Measurements from ENCODE around the gene CFAP221. TPM values are rescaled to one million over a fixed set of nuclear protein-coding genes. Genes with fewer than 3 reads are reported as not detected.

CFAP221 gene
- total RNA-seq, 3 donors from 2014 or later, result 0.98 to 3.5 TPM; not detected in 1

- intact Hi-C loops (cut with DNase I; ENCODE audit: low total_unique reads), result no loop called here
- no peaks in the 10 kb centered on the region for H3K36me3 ChIP-seq
- no peak for TF ChIP-seq CTCF (IDR thresholded peaks at IDR 0.05)
- no peak for TF ChIP-seq POLR2A (IDR thresholded peaks at IDR 0.05)
- TF ChIP-seq POLR2AphosphoS5 (IDR thresholded peaks at IDR 0.05), result no peak
- H3K4me1 ChIP-seq, result no peaks in the 10 kb centered on the region
- peaks cover 0 to 25% of the 10 kb centered on the region in 2 donors for H3K27me3 ChIP-seq
- H3K9me3 ChIP-seq, result no peaks in the 10 kb centered on the region
- no peak overlapping the region for H3K27ac ChIP-seq
- no peak for DNase-seq (ENCODE audit: low spot score in 2 of 2)
- H3K4me3 ChIP-seq, result no peak overlapping the region
Measured at GRCh38 chr2:119519057-119519408, 25.2 kb upstream of the CFAP221 start.

DNA sequence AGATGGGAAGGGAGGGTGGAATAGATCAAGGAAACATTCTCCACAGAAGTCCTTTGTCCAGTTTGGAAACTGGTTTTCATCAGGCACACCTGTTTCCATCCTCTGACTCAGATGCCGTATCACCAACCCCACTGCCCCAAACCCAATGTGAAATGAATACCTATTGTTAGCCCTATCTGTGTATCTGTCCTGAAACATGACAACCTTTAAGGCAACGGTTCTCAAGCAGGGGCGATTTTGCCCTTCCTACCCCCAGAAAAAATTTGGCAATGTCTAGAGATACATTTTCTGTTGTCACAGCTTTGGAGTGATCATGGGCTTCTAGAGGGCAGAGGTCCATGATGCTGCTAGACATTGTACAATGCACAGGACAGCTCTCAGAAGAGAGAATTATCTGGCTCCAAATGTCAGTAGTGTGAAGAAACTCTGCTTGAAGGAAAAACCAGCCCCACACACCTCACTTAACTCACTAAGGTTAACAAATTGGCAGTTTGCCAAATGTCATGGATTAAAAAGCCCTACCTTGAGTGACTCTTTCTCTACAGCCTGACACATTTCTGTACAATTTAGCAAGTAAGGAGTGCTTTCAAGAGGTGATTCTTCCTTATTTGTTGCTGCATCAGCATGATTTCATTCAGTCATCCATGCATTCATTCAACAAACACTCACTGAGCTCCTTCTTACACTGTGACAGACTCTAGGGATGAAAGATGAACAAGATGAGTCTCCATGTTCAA, 23.4 kb upstream of the CFAP221 start:
- Histone ChIP-seq H3K4me3 (no peak overlapping the region), H3K4me1 (no peaks in the 10 kb centered on the region), H3K36me3 (no peaks in the 10 kb centered on the region), H3K27ac (no peak overlapping the region), H3K9me3 (no peaks in the 10 kb centered on the region), H3K27me3 (peaks cover 0 to 43% of the 10 kb centered on the region in 2 donors)
- intact Hi-C loops (cut with DNase I; ENCODE audit: low total_unique reads), result no loop called here
- no peak for DNase-seq (ENCODE audit: low spot score in 2 of 2)
- TF ChIP-seq POLR2A (IDR thresholded peaks at IDR 0.05) (no peak), POLR2AphosphoS5 (IDR thresholded peaks at IDR 0.05) (no peak), CTCF (IDR thresholded peaks at IDR 0.05) (no peak)

DNA sequence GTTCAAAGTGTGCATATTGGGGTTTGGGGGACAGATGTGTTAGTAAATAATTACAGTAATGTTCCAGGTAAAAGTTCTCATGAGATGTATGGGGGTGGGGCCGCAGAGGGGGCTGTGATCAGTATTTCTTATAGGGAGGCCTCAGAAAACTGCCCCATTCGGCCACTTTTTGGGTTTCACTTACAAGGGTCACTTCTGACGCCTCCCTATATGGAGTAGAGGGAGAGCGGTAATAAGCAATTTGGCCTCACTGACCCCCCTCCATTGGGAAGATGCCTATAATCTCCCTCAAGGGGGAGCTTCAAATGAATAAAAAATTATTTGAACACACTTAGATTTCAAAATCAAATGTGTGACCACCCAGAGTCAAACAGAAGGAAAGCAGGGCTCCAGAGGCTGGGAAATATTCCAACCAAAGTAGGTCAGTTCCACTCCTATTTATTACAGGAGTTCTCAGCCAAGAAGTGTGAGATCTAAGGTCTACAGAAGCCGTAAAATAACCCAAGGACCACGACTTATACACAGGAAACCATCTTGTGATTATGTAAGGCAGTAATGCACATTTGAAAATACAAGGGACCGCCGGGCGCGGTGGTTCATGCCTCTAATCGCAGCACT, 22.7 kb upstream of the CFAP221 start:
- Histone ChIP-seq H3K9me3 (no peaks in the 10 kb centered on the region), H3K27ac (no peak overlapping the region), H3K4me1 (no peaks in the 10 kb centered on the region), H3K36me3 (no peaks in the 10 kb centered on the region), H3K4me3 (no peak overlapping the region), H3K27me3 (peaks cover 0 to 46% of the 10 kb centered on the region in 2 donors)
- no peak for DNase-seq (ENCODE audit: low spot score in 2 of 2)
- intact Hi-C loops (cut with DNase I; ENCODE audit: low total_unique reads), result no loop called here
- TF ChIP-seq POLR2A (IDR thresholded peaks at IDR 0.05) (no peak), POLR2AphosphoS5 (IDR thresholded peaks at IDR 0.05) (no peak), CTCF (IDR thresholded peaks at IDR 0.05) (no peak)

DNA sequence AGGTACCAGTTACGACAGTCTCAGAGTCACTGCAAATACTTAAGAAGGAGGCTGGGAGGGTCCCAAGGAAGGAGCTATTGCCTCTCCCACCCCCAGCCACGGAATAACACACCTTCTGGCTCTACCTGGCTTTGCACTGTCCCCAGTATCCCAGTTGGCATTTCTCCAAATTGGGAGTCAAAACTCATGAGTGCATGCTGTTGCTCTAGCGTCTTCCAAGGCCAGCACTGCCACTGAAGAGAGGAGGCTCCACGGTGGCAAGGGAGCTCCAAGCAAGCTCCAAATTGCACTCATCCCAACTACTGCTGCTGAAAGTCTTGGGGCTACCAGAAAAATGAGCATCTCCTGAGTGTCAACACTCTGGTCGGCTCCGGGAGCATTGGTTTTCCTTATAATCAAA, 21.6 kb upstream of the CFAP221 start:
- intact Hi-C loops (cut with DNase I; ENCODE audit: low total_unique reads), result no loop called here
- Histone ChIP-seq H3K36me3 (no peaks in the 10 kb centered on the region), H3K4me3 (no peak overlapping the region), H3K4me1 (no peaks in the 10 kb centered on the region), H3K27ac (no peak overlapping the region), H3K9me3 (no peaks in the 10 kb centered on the region), H3K27me3 (peaks cover 0 to 46% of the 10 kb centered on the region in 2 donors)
- no peak for TF ChIP-seq CTCF (IDR thresholded peaks at IDR 0.05)
- TF ChIP-seq POLR2AphosphoS5 (IDR thresholded peaks at IDR 0.05), result no peak
- no peak for TF ChIP-seq POLR2A (IDR thresholded peaks at IDR 0.05)
- no peak for DNase-seq (ENCODE audit: low spot score in 2 of 2)

DNA sequence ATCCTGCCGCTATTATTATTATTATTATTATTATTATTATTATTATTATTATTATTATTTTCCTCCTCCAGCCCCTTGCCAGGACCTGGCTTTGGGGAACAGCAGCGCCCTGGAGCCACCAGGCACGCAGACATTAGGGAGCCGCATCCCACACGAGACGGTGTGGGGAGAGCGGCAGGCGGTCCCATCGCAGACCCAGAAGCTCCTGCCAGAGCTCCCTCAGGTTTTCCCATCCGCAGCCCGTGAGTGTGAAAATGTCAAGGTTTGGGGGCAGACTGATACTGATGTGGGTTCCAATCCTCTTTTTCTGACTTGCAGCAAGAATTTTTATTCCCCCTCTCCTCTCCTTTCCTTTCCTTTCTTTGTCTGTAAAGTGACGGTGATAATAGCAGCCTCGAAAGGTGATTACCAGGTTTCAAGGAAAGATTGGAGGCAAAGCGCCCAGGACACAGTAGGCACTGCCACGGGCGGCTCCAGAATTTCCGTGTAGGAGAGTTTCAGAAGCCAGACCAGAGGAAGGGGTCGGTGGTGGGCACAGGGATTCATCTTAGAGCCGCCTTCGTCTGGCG, 20.8 kb upstream of the CFAP221 start:
- Histone ChIP-seq H3K4me3 (no peak overlapping the region), H3K27me3 (peaks cover 0 to 46% of the 10 kb centered on the region in 2 donors), H3K4me1 (no peaks in the 10 kb centered on the region), H3K27ac (no peak overlapping the region), H3K36me3 (no peaks in the 10 kb centered on the region), H3K9me3 (no peaks in the 10 kb centered on the region)
- TF ChIP-seq CTCF (IDR thresholded peaks at IDR 0.05) (no peak), POLR2AphosphoS5 (IDR thresholded peaks at IDR 0.05) (no peak), POLR2A (IDR thresholded peaks at IDR 0.05) (no peak)
- no peak for DNase-seq (ENCODE audit: low spot score in 2 of 2)
- intact Hi-C loops (cut with DNase I; ENCODE audit: low total_unique reads), result no loop called here
